MM.1S (cell line): ENCODE data around the gene MAT1A.
"Not testable (repeated sequence)": the region's sequence is repeated elsewhere in the genome, so short reads cannot be mapped to it uniquely, and the experiment has no call there.

Experiments
- DNase-seq: peaks from one replicate; pipeline ENCODE4 v3.0.0-alpha.2; 2015
- H2AFZ ChIP-seq: fragments of 300-600 bp; sonication (generic); 2 replicates; pipeline ENCODE4 v1.6.0; 2016; ENCODE audit warnings: antibody characterized with exemption, low read length
- H3F3A ChIP-seq: fragments of 300-600 bp; sonication (generic); 2 replicates; pipeline ENCODE4 v1.6.1; 2016; ENCODE audit warnings: mild to moderate bottlenecking, antibody characterized with exemption, low read length, moderate library complexity, mixed read lengths; ENCODE audit not compliant: insufficient read depth
- H3K27ac ChIP-seq: fragments of 300-600 bp; sonication (generic); 2 replicates; pipeline ENCODE4 v1.5.1; 2016; ENCODE audit warnings: mild to moderate bottlenecking, low read length
- H3K27me3 ChIP-seq: fragments of 300-600 bp; sonication (generic); replicated peaks from 2 replicates; pipeline ENCODE4 v1.6.0; 2016; ENCODE audit warnings: low read length; ENCODE audit not compliant: insufficient read depth
- H3K36me3 ChIP-seq: fragments of 300-600 bp; sonication (generic); replicated peaks from 2 replicates; pipeline ENCODE4 v1.6.1; 2016; ENCODE audit warnings: mild to moderate bottlenecking, low read length, mixed read lengths; ENCODE audit not compliant: insufficient read depth
- H3K4me1 ChIP-seq: fragments of 300-600 bp; sonication (generic); 2 replicates; pipeline ENCODE4 v1.6.1; 2016; ENCODE audit warnings: low read length, mixed read lengths
- H3K4me2 ChIP-seq: fragments of 300-600 bp; sonication (generic); 2 replicates; pipeline ENCODE4 v1.6.0; 2016; ENCODE audit warnings: low read depth, low read length
- H3K4me3 ChIP-seq: fragments of 300-600 bp; sonication (generic); 2 replicates; pipeline ENCODE4 v1.5.1; 2016; ENCODE audit warnings: low read length, mixed read lengths
- H3K79me2 ChIP-seq: fragments of 300-600 bp; sonication (generic); 2 replicates; pipeline ENCODE4 v1.6.1; 2016; ENCODE audit warnings: mixed run types, low read length, mixed read lengths
- H3K9ac ChIP-seq: fragments of 300-600 bp; sonication (generic); 2 replicates; pipeline ENCODE4 v1.6.1; 2016; ENCODE audit warnings: low read length, mixed read lengths
- H3K9me2 ChIP-seq: fragments of 300-600 bp; sonication (generic); replicated peaks from 2 replicates; pipeline ENCODE4 v1.6.1; 2016; ENCODE audit warnings: mild to moderate bottlenecking, low read length, mixed read lengths; ENCODE audit not compliant: insufficient read depth
- H3K9me3 ChIP-seq: fragments of 300-600 bp; sonication (generic); replicated peaks from 2 replicates; pipeline ENCODE4 v1.6.1; 2016; ENCODE audit warnings: mild to moderate bottlenecking, low read length, mixed read lengths; ENCODE audit not compliant: insufficient read depth
- H4K20me1 ChIP-seq: fragments of 300-600 bp; sonication (generic); 2 replicates; pipeline ENCODE4 v1.6.1; 2016; ENCODE audit warnings: mild to moderate bottlenecking, low read length, moderate library complexity, mixed read lengths; ENCODE audit not compliant: insufficient read depth
- EZH2 ChIP-seq: fragments of 300-600 bp; sonication (generic); optimal IDR thresholded peaks from 2 replicates; pipeline ENCODE3; 2017; ENCODE audit warnings: low read depth, mild to moderate bottlenecking, antibody characterized with exemption, low read length, mixed read lengths
- EZH2phosphoT487 ChIP-seq: fragments of 300-600 bp; sonication (generic); IDR thresholded peaks from 2 replicates; pipeline ENCODE4 v1.6.1; 2018; ENCODE audit warnings: antibody characterized with exemption, low read length
- TF ChIP-seq, protein P1 (sequence below): fragments of 300-600 bp; sonication (generic); IDR thresholded peaks from 2 replicates; pipeline ENCODE4 v1.5.1; 2016; ENCODE audit warnings: antibody characterized with exemption, low read length, mixed read lengths

The MAT1A gene

DNA sequence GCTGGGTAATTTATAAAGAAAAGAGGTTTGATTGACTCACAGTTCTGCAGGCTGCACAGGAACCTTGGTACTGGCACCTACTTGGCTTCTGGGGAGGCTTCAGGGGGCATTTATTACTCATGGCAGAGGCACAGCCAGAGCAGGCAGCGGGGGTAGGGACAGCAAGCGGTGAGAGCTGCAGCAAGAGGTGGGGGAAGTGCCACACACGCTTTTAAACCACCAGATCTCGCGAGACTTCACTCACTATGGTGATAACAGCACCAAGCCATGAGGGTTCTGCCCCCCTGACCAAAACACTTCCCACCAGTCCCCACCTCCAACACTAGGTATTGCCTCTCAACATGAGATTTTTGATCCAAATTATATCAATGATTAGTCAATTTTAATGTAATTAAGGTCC is 24.1 kb upstream of the MAT1A start:
- no peaks in the 10 kb centered on the region for H3F3A ChIP-seq
- no peak for TF ChIP-seq EZH2phosphoT487
- TF ChIP-seq, protein P1, sequence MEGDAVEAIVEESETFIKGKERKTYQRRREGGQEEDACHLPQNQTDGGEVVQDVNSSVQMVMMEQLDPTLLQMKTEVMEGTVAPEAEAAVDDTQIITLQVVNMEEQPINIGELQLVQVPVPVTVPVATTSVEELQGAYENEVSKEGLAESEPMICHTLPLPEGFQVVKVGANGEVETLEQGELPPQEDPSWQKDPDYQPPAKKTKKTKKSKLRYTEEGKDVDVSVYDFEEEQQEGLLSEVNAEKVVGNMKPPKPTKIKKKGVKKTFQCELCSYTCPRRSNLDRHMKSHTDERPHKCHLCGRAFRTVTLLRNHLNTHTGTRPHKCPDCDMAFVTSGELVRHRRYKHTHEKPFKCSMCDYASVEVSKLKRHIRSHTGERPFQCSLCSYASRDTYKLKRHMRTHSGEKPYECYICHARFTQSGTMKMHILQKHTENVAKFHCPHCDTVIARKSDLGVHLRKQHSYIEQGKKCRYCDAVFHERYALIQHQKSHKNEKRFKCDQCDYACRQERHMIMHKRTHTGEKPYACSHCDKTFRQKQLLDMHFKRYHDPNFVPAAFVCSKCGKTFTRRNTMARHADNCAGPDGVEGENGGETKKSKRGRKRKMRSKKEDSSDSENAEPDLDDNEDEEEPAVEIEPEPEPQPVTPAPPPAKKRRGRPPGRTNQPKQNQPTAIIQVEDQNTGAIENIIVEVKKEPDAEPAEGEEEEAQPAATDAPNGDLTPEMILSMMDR = no peak
- TF ChIP-seq EZH2 = no peak
- H3K9me2 ChIP-seq = no peaks in the 10 kb centered on the region
- DNase-seq = no peak
- H3K27ac ChIP-seq = no peak overlapping the region
- no peaks in the 10 kb centered on the region for H3K79me2 ChIP-seq
- H3K27me3 ChIP-seq = no peaks in the 10 kb centered on the region
- H4K20me1 ChIP-seq = no peaks in the 10 kb centered on the region
- H3K4me3 ChIP-seq = no peak overlapping the region
- H3K9ac ChIP-seq = no peak overlapping the region
- no peaks in the 10 kb centered on the region for H3K36me3 ChIP-seq
- H3K4me2 ChIP-seq = no peak overlapping the region
- H3K9me3 ChIP-seq = no peaks in the 10 kb centered on the region
- H3K4me1 ChIP-seq = no peaks in the 10 kb centered on the region
- no peak overlapping the region for H2AFZ ChIP-seq

DNA sequence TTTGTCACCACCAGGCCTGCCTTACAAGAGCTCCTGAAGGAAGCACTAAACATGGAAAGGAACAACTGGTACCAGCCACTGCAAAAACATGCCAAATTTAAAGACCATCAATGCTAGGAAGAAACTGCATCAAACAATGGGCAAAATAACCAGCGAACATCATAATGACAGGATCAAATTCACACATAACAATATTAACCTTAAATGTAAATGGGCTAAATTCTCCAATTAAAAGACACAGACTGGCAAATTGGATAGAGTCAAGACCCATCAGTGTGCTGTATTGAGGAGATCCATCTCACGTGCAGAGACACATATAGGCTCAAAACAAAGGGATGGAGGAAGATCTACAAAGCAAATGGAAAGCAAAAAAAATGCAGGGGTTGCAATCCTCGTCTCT is 16.5 kb upstream of the MAT1A start:
- not testable (repeated sequence) for H3K79me2 ChIP-seq, H3K27ac ChIP-seq, H3K9me2 ChIP-seq, H3F3A ChIP-seq, H3K4me1 ChIP-seq, H3K36me3 ChIP-seq, H3K4me3 ChIP-seq, H3K9me3 ChIP-seq, H4K20me1 ChIP-seq, H3K9ac ChIP-seq, H3K27me3 ChIP-seq, H3K4me2 ChIP-seq, H2AFZ ChIP-seq, DNase-seq

DNA sequence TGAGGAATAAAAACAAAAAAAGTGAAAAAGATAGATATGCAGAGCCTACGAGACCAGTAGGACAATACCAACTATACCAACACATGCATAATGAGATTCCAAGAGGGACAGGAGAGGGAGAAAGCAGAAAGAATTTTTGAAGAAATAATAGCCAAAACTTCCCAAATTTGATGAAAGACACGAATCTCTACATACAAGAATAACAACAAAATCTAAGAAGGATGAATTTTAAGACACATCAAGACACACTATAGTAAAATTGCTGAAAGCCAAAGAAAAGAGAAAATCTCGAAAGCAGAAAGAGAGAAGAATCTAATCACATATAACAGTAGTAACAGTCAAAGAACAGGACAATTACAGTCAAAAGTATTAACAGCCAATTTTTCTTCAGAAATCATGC is 7.5 kb upstream of the MAT1A start:
- no peak for DNase-seq
- Histone ChIP-seq H3K36me3 (no peaks in the 10 kb centered on the region), H3K4me1 (no peaks in the 10 kb centered on the region), H3F3A (no peaks in the 10 kb centered on the region), H3K4me3 (no peak overlapping the region), H3K27ac (no peak overlapping the region), H3K27me3 (no peaks in the 10 kb centered on the region), H4K20me1 (no peaks in the 10 kb centered on the region), H2AFZ (no peak overlapping the region), H3K79me2 (no peaks in the 10 kb centered on the region), H3K9ac (no peak overlapping the region), H3K4me2 (no peak overlapping the region), H3K9me3 (no peaks in the 10 kb centered on the region), H3K9me2 (no peaks in the 10 kb centered on the region)
- TF ChIP-seq EZH2phosphoT487 = no peak
- TF ChIP-seq, protein P1 = no peak
- no peak for TF ChIP-seq EZH2

DNA sequence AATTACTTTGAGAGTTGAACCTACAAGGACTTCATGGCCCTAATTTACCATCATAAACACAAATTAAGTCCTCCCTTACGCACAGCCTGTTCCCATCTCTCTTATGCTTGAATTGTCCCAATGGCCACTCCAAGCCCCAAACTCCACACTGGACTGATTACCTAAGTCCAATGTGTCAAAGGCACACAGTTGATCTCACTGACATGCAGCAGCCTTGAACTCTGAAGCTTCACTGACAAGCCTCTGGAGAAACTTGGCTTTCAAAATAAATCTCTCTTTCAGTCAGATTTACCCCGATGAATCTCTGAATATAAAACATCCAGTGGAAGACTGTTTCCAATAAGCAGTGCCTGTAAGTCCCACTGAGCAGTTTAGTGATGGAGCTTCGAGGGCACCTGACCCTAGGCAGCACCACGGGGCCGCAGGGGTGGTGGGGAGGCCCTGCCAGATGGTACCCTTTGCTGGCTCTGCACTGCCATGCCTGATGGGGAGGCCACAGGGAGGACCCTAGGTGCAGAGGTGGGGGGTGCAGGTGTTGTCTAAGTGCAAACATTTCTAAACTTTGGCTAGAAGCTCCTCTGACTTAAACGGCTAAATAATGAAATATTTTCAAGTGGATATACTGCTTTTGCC is 3.3 kb upstream of the MAT1A start:
- H3K4me2 ChIP-seq = no peak overlapping the region
- H2AFZ ChIP-seq = no peak overlapping the region
- H3K36me3 ChIP-seq = no peaks in the 10 kb centered on the region
- no peaks in the 10 kb centered on the region for H4K20me1 ChIP-seq
- H3K27ac ChIP-seq = no peak overlapping the region
- no peak for TF ChIP-seq EZH2
- TF ChIP-seq, protein P1 = no peak
- TF ChIP-seq EZH2phosphoT487 = no peak
- no peaks in the 10 kb centered on the region for H3F3A ChIP-seq
- no peaks in the 10 kb centered on the region for H3K79me2 ChIP-seq
- H3K4me1 ChIP-seq = no peaks in the 10 kb centered on the region
- no peaks in the 10 kb centered on the region for H3K9me3 ChIP-seq
- H3K4me3 ChIP-seq = no peak overlapping the region
- no peaks in the 10 kb centered on the region for H3K27me3 ChIP-seq
- H3K9ac ChIP-seq = no peak overlapping the region
- DNase-seq = no peak
- no peaks in the 10 kb centered on the region for H3K9me2 ChIP-seq
